ENCODE data around the gene ITPA. TPM values are rescaled to one million over a fixed set of nuclear protein-coding genes. Genes with fewer than 3 reads are reported as not detected.

Gene ITPA
- total and polyA plus RNA-seq, 2 of the 13 experiments (the other 11 are each of a cell fraction or from before 2014, with no cell fraction given): 60.1 to 103 TPM

- TF ChIP-seq KIAA2018 (CRISPR knock-in tag; IDR thresholded peaks at IDR 0.05; ENCODE audit: borderline replicate concordance) (no peak), ZFP36L2 (CRISPR knock-in tag; IDR thresholded peaks at IDR 0.05) (no peak), HNF4A (CRISPR knock-in tag; IDR thresholded peaks at IDR 0.05) (peak; percentile 62), ZNF276 (CRISPR knock-in tag; IDR thresholded peaks at IDR 0.05; ENCODE audit: low read depth) (peak; percentile 40; the same call in 1 of the 2 replicates), KDM5B (CRISPR knock-in tag; IDR thresholded peaks at IDR 0.05; ENCODE audit: borderline replicate concordance) (0 out of 2 replicates have a peak, but pooled peaks have one; percentile 26), ZNF260 (CRISPR knock-in tag; IDR thresholded peaks at IDR 0.05; ENCODE audit: borderline replicate concordance, low read depth) (no peak), SMYD3 (CRISPR knock-in tag; IDR thresholded peaks at IDR 0.05) (no peak), TFAP4 (IDR thresholded peaks at IDR 0.05; ENCODE audit: borderline replicate concordance, low read depth) (no peak), NFATC3 (CRISPR knock-in tag; IDR thresholded peaks at IDR 0.05) (no peak), HMGXB3 (CRISPR knock-in tag; IDR thresholded peaks at IDR 0.05; ENCODE audit: borderline replicate concordance) (no peak)
Observed at GRCh38 chr20:3163099-3164042, 45.9 kb upstream of the ITPA start (continued).

Data from HepG2 (cell line).